Skeletal muscle satellite cell (primary cell): ENCODE results near the gene KPNA3.
"Not testable (repeated sequence)": the region's sequence is repeated elsewhere in the genome, so short reads cannot be mapped to it uniquely, and the experiment has no call there.

Experiments
- H3K27me3 ChIP-seq: 2 replicates; pipeline ENCODE4 v1.7.0; 2013; ENCODE audit warnings: low read length; ENCODE audit not compliant: control insufficient read depth, insufficient read depth
- H3K36me3 ChIP-seq: 2 replicates; pipeline ENCODE4 v1.7.0; 2013; ENCODE audit warnings: mild to moderate bottlenecking, control low read depth, low read length; ENCODE audit not compliant: insufficient read depth
- H3K4me1 ChIP-seq: 2 replicates; pipeline ENCODE4 v1.7.0; 2013; ENCODE audit warnings: low read length; ENCODE audit not compliant: control insufficient read depth, insufficient read depth
- H3K4me2 ChIP-seq: 2 replicates; pipeline ENCODE4 v1.7.0; 2013; ENCODE audit warnings: mild to moderate bottlenecking, low read length
- H3K4me3 ChIP-seq: 2 replicates; pipeline ENCODE4 v1.7.0; 2013; ENCODE audit warnings: low read length
- H3K9ac ChIP-seq: 2 replicates; pipeline ENCODE4 v1.7.0; 2013; ENCODE audit warnings: mild to moderate bottlenecking, low read depth, low read length, moderate library complexity
- H3K9me3 ChIP-seq: replicated peaks from 2 replicates; pipeline ENCODE4 v1.7.0; 2013; ENCODE audit warnings: mild to moderate bottlenecking, control low read depth, low read length

KPNA3 gene

DNA sequence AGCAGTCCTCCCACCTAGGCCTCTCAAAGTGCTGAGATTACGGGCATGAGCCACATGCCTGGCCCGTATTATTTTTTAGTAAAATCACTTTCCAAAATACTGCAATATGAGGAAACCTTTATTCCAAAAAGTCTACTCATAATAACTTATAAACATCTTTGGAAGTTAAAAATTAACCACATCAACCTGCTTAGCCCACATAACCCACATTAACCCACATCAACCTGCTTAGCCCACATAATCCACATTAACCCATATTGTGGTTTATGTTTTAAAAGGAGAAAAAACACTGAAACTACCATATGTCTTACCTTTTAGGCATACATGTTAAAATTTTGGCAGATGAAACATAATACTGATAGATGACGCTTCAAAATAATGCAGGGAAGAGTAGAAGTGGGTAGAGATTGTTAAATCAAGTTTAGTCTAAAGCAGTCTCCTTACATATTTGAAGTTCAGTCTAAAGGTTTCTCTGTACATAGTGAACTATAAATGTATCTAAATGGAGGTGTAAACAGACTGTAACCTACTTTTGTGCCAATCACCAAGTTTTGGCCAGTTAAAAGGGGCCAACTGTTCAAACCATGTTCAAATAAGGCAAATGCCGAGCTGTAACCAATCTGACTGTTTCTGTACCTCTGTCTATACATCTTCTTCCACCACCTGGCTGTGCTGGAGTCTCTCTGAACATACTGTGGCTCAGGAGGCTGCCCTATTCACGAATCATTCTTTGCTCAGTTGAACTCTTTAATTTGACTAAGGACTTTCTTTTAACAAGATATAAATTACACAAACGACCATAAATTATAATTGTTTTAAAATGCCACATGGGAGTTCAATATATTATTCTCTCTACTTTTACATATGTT lies 14.5 kb downstream of the KPNA3 start:
- H3K4me1 ChIP-seq = peaks cover 11% of the 10 kb centered on the region
- H3K4me2 ChIP-seq = no peak overlapping the region
- no peak overlapping the region for H3K9ac ChIP-seq
- no peaks in the 10 kb centered on the region for H3K36me3 ChIP-seq
- no peaks in the 10 kb centered on the region for H3K9me3 ChIP-seq
- no peaks in the 10 kb centered on the region for H3K27me3 ChIP-seq
- H3K4me3 ChIP-seq = no peak overlapping the region

DNA sequence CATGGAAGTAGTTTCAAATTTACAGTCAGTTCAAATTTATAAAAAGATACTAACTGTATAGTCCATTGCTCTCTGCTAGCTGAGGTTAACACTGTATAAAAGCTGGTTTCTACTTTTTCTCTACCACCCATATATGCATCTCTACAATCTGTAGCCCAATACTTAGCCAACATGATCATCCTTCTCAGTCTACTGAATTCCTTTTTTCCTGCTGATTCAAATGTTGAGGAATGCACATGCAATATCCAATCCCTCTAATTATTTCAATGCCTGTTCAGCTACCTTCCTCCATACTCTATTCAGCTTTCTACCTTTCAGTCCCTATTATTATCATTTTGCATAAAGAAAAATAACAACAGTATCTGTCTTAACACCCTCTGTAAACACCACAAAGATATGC lies 15.6 kb downstream of the KPNA3 start:
- Histone ChIP-seq H3K9ac (no peak overlapping the region), H3K9me3 (no peaks in the 10 kb centered on the region), H3K27me3 (no peaks in the 10 kb centered on the region), H3K4me1 (peaks cover 7% of the 10 kb centered on the region), H3K4me2 (no peak overlapping the region), H3K4me3 (no peak overlapping the region), H3K36me3 (no peaks in the 10 kb centered on the region)

DNA sequence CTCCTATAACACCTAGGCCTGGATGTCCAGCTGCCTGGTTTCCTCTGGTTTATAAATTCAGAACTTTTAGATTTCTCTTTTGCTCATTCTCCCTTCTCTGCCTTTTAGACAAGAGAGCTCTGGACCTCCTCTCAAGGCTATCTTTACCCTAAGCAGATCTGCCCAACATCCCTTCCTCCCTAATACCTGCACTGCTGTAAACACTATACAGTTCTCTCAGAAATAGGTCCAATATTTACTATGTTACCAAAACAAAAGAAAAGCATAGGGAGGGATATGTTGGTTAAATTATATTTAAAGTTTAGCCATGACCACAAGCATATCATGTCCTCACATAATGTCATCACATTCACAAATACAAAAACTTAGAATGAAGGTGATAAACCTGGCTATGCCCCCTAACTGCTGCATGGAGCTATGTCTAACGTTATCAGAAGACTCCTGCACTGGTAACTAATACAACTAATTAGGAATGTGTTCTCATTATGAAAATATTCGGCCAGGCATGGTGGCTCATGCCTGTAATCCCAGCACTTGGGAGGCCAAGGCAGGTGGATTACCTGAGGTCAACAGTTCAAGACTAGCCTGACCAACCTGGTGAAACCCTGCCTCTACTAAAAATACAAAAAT lies 18.0 kb downstream of the KPNA3 start:
- Histone ChIP-seq H3K36me3 (no peaks in the 10 kb centered on the region), H3K9ac (no peak overlapping the region)

DNA sequence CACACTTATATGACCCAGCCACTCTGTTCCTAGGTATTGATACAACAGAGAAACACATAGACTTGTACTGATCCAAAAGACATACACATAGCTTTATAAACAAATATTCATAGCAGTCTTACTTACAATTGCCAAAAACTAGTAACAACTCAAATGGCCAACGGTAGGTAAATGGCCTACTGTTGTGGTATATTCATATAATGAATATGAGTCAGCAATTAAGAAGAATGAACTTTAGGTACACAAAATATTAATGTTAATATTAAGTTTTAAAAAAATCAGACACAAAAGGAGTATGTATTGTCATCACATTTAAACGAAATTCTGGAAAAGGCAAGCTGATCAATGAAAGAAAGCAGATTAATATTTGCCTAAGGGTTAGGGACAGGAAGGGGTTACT lies 19.7 kb downstream of the KPNA3 start:
- Histone ChIP-seq H3K36me3 (no peaks in the 10 kb centered on the region), H3K4me1 (peaks cover 7% of the 10 kb centered on the region), H3K9ac (no peak overlapping the region), H3K4me3 (no peak overlapping the region), H3K27me3 (no peaks in the 10 kb centered on the region), H3K9me3 (no peaks in the 10 kb centered on the region), H3K4me2 (no peak overlapping the region)

More for the DNA sequence above, 18.0 kb downstream of the KPNA3 start:
- Histone ChIP-seq H3K4me3 (no peak overlapping the region), H3K9me3 (no peaks in the 10 kb centered on the region), H3K27me3 (no peaks in the 10 kb centered on the region), H3K4me2 (no peak overlapping the region), H3K4me1 (peaks cover 7% of the 10 kb centered on the region)

DNA sequence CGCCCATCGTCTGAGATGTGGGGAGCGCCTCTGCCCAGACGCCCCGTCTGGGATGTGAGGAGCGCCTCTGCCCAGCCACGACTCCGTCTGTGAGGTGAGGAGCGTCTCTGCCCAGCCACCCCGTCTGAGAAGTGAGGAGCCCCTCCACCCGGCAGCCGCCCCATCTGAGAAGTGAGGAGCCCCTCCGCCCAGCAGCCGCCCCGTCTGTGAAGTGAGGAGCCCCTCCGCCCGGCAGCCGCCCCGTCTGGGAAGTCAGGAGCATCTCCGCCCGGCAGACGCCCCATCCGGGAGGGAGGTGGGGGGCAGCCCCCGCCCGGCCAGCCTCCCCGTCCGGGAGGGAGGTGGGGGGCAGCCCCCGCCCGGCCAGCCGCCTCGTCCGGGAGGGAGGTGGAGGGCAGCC lies 30.7 kb downstream of the KPNA3 start:
- H3K9me3 ChIP-seq, H3K36me3 ChIP-seq, H3K4me3 ChIP-seq, H3K4me1 ChIP-seq, H3K27me3 ChIP-seq, H3K9ac ChIP-seq, H3K4me2 ChIP-seq: not testable (repeated sequence)

DNA sequence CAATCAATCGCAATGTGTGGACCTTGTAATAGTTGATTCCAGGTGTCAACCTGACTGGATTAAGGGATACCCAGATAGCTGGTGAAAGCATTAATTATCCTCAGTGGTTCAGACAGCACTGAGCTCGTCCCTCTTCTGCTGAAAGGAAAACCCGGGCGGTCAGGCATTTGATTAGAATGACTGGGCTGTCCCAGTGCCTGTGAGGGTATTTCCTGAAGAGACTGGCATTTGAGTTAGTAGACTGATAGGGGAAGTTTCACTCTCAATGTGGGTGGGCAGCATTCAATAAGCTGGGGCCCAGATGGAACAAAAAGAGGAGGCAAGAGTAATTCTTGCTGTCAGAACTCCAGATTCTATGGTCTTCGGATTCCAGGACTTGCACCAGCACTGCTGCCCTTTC lies 31.9 kb downstream of the KPNA3 start:
- no peak overlapping the region for H3K9ac ChIP-seq
- H3K9me3 ChIP-seq = no peaks in the 10 kb centered on the region
- no peak overlapping the region for H3K4me3 ChIP-seq
- H3K4me2 ChIP-seq = no peak overlapping the region
- no peaks in the 10 kb centered on the region for H3K4me1 ChIP-seq
- H3K36me3 ChIP-seq = peaks cover 3% of the 10 kb centered on the region
- H3K27me3 ChIP-seq = no peaks in the 10 kb centered on the region

DNA sequence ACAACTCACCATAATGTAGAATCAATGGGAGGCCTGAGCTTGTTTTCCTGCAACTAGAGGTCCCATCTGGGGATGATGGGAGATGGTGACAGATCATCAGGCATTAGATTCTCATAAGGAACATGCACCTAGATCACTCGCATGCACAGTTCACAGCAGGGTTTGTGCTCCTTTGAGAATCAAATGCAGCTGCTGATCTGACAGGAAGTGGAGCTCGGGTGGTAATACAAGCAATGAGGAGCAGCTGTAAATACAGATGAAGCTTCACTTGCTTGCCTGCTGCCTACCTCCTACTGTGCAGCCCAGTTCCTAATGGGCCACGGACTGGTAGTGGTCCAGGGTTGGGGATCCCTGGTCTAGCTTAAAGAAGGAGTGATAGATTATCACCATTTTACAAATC lies 33.0 kb downstream of the KPNA3 start:
- no peak overlapping the region for H3K4me3 ChIP-seq
- H3K9ac ChIP-seq = no peak overlapping the region
- no peaks in the 10 kb centered on the region for H3K27me3 ChIP-seq
- peaks cover 3% of the 10 kb centered on the region for H3K36me3 ChIP-seq
- no peak overlapping the region for H3K4me2 ChIP-seq
- H3K9me3 ChIP-seq = no peaks in the 10 kb centered on the region
- no peaks in the 10 kb centered on the region for H3K4me1 ChIP-seq

DNA sequence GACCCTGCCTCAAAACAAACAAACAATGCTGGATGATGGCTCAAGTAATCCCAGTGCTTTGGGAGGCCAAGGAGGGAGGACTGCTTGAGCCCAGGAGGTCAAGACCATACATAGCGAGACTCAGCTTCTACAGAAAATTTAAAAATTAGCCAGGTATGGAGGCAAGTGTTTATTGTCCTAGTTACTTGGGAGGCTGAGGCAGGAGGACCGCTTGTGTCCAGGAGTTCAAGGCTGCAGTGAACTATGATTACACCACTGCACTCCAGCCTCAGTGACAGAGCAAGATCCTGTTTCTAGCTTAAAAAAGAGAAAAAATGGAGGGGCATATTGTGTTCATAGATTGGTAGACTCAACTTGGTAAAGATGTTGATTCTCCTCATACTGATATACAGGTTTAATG lies 36.2 kb downstream of the KPNA3 start:
- Histone ChIP-seq H3K27me3 (no peaks in the 10 kb centered on the region), H3K4me2 (no peak overlapping the region), H3K36me3 (peaks cover 3% of the 10 kb centered on the region), H3K4me3 (no peak overlapping the region), H3K9ac (no peak overlapping the region), H3K4me1 (no peaks in the 10 kb centered on the region), H3K9me3 (no peaks in the 10 kb centered on the region)

DNA sequence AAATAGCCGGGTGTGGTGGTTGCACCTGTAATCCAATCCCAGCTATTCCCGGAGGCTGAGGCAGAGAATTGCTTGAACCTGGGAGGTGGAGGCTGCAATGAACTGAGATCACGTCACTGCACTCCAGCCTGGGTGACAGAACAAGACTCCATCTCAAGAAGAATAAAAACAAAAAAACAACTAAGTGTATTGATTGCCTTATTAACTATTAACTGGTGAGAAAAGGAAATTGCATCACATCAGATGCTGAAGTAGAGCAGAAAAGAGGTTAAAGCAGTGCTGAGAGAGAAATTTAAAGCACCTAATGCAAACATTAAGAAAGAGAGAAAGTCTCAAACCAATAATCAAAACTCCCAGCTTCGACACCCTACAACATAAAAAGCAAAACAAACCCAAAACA lies 38.3 kb downstream of the KPNA3 start:
- Histone ChIP-seq H3K9ac (no peak overlapping the region), H3K4me1 (peaks cover 4% of the 10 kb centered on the region), H3K9me3 (no peaks in the 10 kb centered on the region), H3K27me3 (no peaks in the 10 kb centered on the region), H3K36me3 (no peaks in the 10 kb centered on the region), H3K4me2 (no peak overlapping the region), H3K4me3 (no peak overlapping the region)

DNA sequence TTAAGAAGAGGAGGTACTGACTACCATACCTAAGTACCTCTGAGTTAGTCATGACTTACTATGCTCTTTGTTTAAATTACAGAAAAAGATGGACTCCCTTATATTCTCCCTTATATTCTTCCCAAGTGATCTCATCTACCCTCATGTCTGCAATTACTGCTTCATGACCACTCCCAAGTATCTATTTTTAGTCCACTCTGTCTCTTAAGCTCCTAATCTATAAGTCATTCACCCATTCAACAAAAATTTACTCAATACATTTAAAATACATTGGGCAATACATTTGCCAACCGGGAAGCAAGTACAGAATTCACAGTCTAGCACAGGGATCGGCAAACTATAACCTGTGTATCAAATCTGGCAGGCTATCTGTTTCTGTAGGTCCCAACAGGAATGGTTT lies 42.6 kb downstream of the KPNA3 start:
- no peak overlapping the region for H3K9ac ChIP-seq
- no peaks in the 10 kb centered on the region for H3K9me3 ChIP-seq
- H3K4me3 ChIP-seq = no peak overlapping the region
- peaks cover 10% of the 10 kb centered on the region for H3K36me3 ChIP-seq
- no peak overlapping the region for H3K4me2 ChIP-seq
- H3K27me3 ChIP-seq = no peaks in the 10 kb centered on the region
- peaks cover 4% of the 10 kb centered on the region for H3K4me1 ChIP-seq

DNA sequence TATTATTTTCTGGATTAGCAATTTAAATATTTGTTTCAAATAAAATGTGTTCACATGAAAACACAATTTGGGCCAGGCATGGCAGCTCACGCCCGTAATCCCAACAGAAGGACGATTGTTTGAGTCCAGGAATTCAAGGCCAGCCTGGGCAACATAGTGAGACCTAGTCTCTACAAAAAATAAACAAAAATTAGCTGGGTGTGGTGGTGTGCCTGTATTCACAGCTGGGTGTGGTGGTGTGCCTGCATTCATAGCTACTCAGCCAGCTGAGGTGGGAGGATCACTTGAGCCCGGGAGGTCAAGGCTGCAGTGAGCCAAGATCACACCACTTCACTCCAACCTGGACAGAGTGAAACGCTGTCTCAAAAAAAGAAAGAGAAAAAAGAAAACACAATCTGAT lies 46.4 kb downstream of the KPNA3 start:
- Histone ChIP-seq H3K9me3 (no peaks in the 10 kb centered on the region), H3K4me2 (no peak overlapping the region), H3K27me3 (no peaks in the 10 kb centered on the region), H3K4me1 (peaks cover 4% of the 10 kb centered on the region), H3K9ac (no peak overlapping the region), H3K4me3 (no peak overlapping the region), H3K36me3 (peaks cover 27% of the 10 kb centered on the region)

DNA sequence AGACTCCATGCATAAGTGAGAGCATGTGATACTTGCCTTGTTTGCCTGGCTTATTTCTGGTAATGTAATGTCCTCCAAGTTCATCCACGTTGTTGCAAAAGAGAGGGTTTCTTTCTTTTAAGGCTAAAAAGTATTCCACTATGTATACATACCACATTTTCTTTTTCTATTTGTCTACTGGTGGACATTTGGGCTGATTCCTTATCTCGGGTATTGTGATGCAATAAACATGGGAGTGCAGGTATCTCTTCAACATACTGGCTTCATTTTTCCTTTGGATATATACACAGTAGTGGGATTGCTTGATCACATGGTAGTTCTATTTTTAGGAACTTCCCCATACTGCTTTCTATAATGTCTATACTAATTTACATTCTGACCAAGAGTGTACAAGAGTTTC lies 51.6 kb downstream of the KPNA3 start:
- H3K4me2 ChIP-seq = no peak overlapping the region
- no peaks in the 10 kb centered on the region for H3K9me3 ChIP-seq
- H3K4me1 ChIP-seq = no peaks in the 10 kb centered on the region
- no peak overlapping the region for H3K4me3 ChIP-seq
- no peak overlapping the region for H3K9ac ChIP-seq
- peaks cover 23% of the 10 kb centered on the region for H3K36me3 ChIP-seq
- H3K27me3 ChIP-seq = no peaks in the 10 kb centered on the region
